ENCODE measurements around the gene GRID1.

GRCh38 chr10:86071145-86071544, 295.4 kb downstream of the GRID1 start:
- TF ChIP-seq CTCF (optimal IDR thresholded peaks at IDR 0.05 in 1 of 3, IDR thresholded peaks at IDR 0.05 in 1 of 3, conservative IDR thresholded peaks at IDR 0.05 in 1 of 3; ENCODE audit: extremely low read depth in 1 of 3, insufficient read depth in 2 of 3, low read length in 3 of 3), result no peak
- no peak for TF ChIP-seq EZH2 (IDR thresholded peaks at IDR 0.05; ENCODE audit: low read length)
